HEK293 (cell line): ENCODE data around the gene CTSF.
A peak's percentile ranks its signal among the peaks of the same experiment; 100 is the strongest.
"Not testable (repeated sequence)": the region's sequence is repeated elsewhere in the genome, so short reads cannot be mapped to it uniquely, and the experiment has no call there.

Experiments used
- CTCF ChIA-PET: fragments of 350-600 bp; formaldehyde crosslinking; extraction: SDS; loops from one replicate; lab custom pipeline; 2021; ENCODE audit warnings: antibody characterized with exemption; lab: Yijun Ruan, JAX
- POLR2A ChIA-PET: fragments of 300-600 bp; formaldehyde crosslinking; extraction: SDS; loops from one replicate; lab custom pipeline; 2020; ENCODE audit warnings: antibody characterized with exemption, inconsistent platforms; lab: Yijun Ruan, JAX
- H3K27ac ChIP-seq: fragments of 200-500 bp; sonication (Bioruptor generic); 2 replicates; pipeline ENCODE4 v1.5.1; 2014; ENCODE audit warnings: low read depth, low read length, control low read depth, inconsistent platforms; ENCODE audit errors: extremely low read depth
- H3K36me3 ChIP-seq, 2 experiments: fragments of 200-500 bp in 1 of 2; sonication (Bioruptor generic) in 1 of 2; 1 replicate in 1 of 2; 2 replicates in 1 of 2; pipeline ENCODE4 v1.5.1; 2014 to 2017; ENCODE audit warnings: inconsistent platforms in 2 of 2, low read length in 2 of 2; ENCODE audit not compliant: control insufficient read depth in 2 of 2, insufficient read depth in 1 of 2
- H3K4me1 ChIP-seq: fragments of 200-500 bp; sonication (Bioruptor generic); 2 replicates; pipeline ENCODE4 v1.5.1; 2014; ENCODE audit warnings: mild to moderate bottlenecking, low read length, inconsistent platforms; ENCODE audit not compliant: control insufficient read depth, insufficient read depth
- H3K4me3 ChIP-seq: 2 replicates; pipeline ENCODE4 v1.5.1; 2011; ENCODE audit warnings: low read depth, mild to moderate bottlenecking, control low read depth, low read length, moderate library complexity
- H3K9me3 ChIP-seq: fragments of 200-500 bp; sonication (Bioruptor generic); 2 replicates; pipeline ENCODE4 v1.5.1; 2014; ENCODE audit warnings: low read depth, low read length, inconsistent platforms; ENCODE audit not compliant: control insufficient read depth, insufficient read depth
- BCL11B ChIP-seq: fragments of 450-650 bp; formaldehyde crosslinking; IDR thresholded peaks from 2 replicates; pipeline ENCODE4 v1.5.1; 2016; ENCODE audit warnings: low read depth, missing biosample characterization, missing genetic modification characterization
- HIC1 ChIP-seq: fragments of 450-650 bp; formaldehyde crosslinking; IDR thresholded peaks from 2 replicates; pipeline ENCODE4 v1.5.1; 2016; ENCODE audit warnings: missing biosample characterization, missing genetic modification characterization
- KLF1 ChIP-seq: fragments of 450-650 bp; formaldehyde crosslinking; IDR thresholded peaks from 2 replicates; pipeline ENCODE4 v1.5.1; 2016; ENCODE audit warnings: missing biosample characterization, missing genetic modification characterization
- KLF7 ChIP-seq: fragments of 450-650 bp; formaldehyde crosslinking; IDR thresholded peaks from 2 replicates; pipeline ENCODE4 v1.5.1; 2016; ENCODE audit warnings: missing biosample characterization, missing genetic modification characterization, borderline replicate concordance
- PBX3 ChIP-seq: sonication (generic); formaldehyde crosslinking; IDR thresholded peaks from 2 replicates; pipeline ENCODE4 v1.8.1; 2022; ENCODE audit warnings: mild to moderate bottlenecking, moderate library complexity, missing genetic modification reagents
- SCRT1 ChIP-seq: fragments of 450-650 bp; formaldehyde crosslinking; IDR thresholded peaks from 2 replicates; pipeline ENCODE4 v1.5.1; 2016; ENCODE audit warnings: missing biosample characterization, missing genetic modification characterization, borderline replicate concordance
- SCRT2 ChIP-seq: fragments of 450-650 bp; formaldehyde crosslinking; IDR thresholded peaks from 2 replicates; pipeline ENCODE4 v1.5.1; 2016; ENCODE audit warnings: missing biosample characterization, missing genetic modification characterization
- ZIC2 ChIP-seq: fragments of 450-650 bp; formaldehyde crosslinking; IDR thresholded peaks from 2 replicates; pipeline ENCODE4 v1.5.1; 2016; ENCODE audit warnings: missing biosample characterization, missing genetic modification characterization
- ZNF133 ChIP-seq: fragments of 450-650 bp; formaldehyde crosslinking; IDR thresholded peaks from 2 replicates; pipeline ENCODE4 v1.5.1; 2016; ENCODE audit warnings: missing biosample characterization, missing genetic modification characterization
- ZNF138 ChIP-seq: fragments of 450-650 bp; formaldehyde crosslinking; IDR thresholded peaks from 2 replicates; pipeline ENCODE4 v1.5.1; 2016; ENCODE audit warnings: missing biosample characterization, missing genetic modification characterization, borderline replicate concordance
- ZNF155 ChIP-seq: fragments of 450-650 bp; formaldehyde crosslinking; IDR thresholded peaks from 2 replicates; pipeline ENCODE4 v1.5.1; 2016; ENCODE audit warnings: missing biosample characterization, missing genetic modification characterization
- ZNF274 ChIP-seq, 2 experiments: fragments of 200-500 bp in 1 of 2; fragments of 450-650 bp in 1 of 2; sonication (Bioruptor generic) in 1 of 2; formaldehyde crosslinking in 1 of 2; IDR thresholded peaks; 2 replicates each; pipeline versions ENCODE4 v1.5.1 to v1.6.1; 2014 to 2016; ENCODE audit warnings: borderline replicate concordance in 1 of 2, inconsistent platforms in 1 of 2, low read length in 1 of 2, missing biosample characterization in 1 of 2, missing genetic modification characterization in 1 of 2
- ZNF292 ChIP-seq: fragments of 450-650 bp; formaldehyde crosslinking; IDR thresholded peaks from 2 replicates; pipeline ENCODE4 v1.5.1; 2016; ENCODE audit warnings: low read depth, missing biosample characterization, missing genetic modification characterization, borderline replicate concordance
- ZNF311 ChIP-seq: fragments of 450-650 bp; formaldehyde crosslinking; IDR thresholded peaks from 2 replicates; pipeline ENCODE4 v1.5.1; 2017; ENCODE audit warnings: missing biosample characterization, missing genetic modification characterization, borderline replicate concordance
- ZNF394 ChIP-seq: fragments of 450-650 bp; formaldehyde crosslinking; IDR thresholded peaks from 2 replicates; pipeline ENCODE4 v1.5.1; 2016; ENCODE audit warnings: missing biosample characterization, missing genetic modification characterization, mild to moderate bottlenecking, moderate library complexity, borderline replicate concordance
- ZNF473 ChIP-seq: fragments of 450-650 bp; formaldehyde crosslinking; IDR thresholded peaks from 2 replicates; pipeline ENCODE4 v1.5.1; 2017; ENCODE audit warnings: missing biosample characterization, missing genetic modification characterization
- ZNF558 ChIP-seq: fragments of 450-650 bp; formaldehyde crosslinking; IDR thresholded peaks from 2 replicates; pipeline ENCODE4 v1.5.1; 2016; ENCODE audit warnings: missing biosample characterization, missing genetic modification characterization
- ZNF658 ChIP-seq: fragments of 450-650 bp; formaldehyde crosslinking; IDR thresholded peaks from 2 replicates; pipeline ENCODE4; 2016; ENCODE audit warnings: missing biosample characterization, missing genetic modification characterization
- ZNF692 ChIP-seq: fragments of 450-650 bp; formaldehyde crosslinking; IDR thresholded peaks from 2 replicates; pipeline ENCODE4 v1.5.1; 2016; ENCODE audit warnings: missing biosample characterization, missing genetic modification characterization
- ZNF76 ChIP-seq: fragments of 450-650 bp; formaldehyde crosslinking; IDR thresholded peaks from 2 replicates; pipeline ENCODE4; 2016; ENCODE audit warnings: low read depth, missing biosample characterization, missing genetic modification characterization, borderline replicate concordance
- ZNF768 ChIP-seq: fragments of 450-650 bp; formaldehyde crosslinking; IDR thresholded peaks from 2 replicates; pipeline ENCODE4 v1.5.1; 2018; ENCODE audit warnings: missing biosample characterization, mild to moderate bottlenecking, missing genetic modification characterization

Gene CTSF

DNA sequence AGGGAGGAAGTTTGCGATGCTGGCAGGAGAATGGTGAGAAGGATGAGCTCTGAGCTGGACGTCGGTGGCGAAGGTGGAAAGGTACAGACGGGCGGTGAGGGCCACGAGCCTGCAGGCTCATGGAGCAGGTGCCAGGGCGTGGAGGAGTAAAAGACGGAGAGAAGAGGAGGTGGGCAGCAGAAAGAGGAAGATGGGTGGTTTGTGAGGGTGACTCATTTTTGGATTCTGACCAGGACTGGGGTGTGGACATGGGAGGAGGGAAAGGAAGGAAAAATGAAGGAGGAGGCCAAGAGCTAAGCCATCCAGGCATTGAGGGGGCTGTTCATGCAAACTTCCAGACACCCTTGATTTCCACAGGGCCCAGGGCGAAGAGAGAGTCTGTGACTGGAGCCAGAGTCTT, 26.0 kb downstream of the CTSF start (continued):
- no peak for TF ChIP-seq KLF7 (tag by site-specific recombination)
- TF ChIP-seq ZNF76 (tag by site-specific recombination) = no peak
- no peak for TF ChIP-seq ZNF133 (tag by site-specific recombination)
- no peak for TF ChIP-seq ZNF311 (tag by site-specific recombination)
- TF ChIP-seq, all 188 proteins: peak for 2

DNA sequence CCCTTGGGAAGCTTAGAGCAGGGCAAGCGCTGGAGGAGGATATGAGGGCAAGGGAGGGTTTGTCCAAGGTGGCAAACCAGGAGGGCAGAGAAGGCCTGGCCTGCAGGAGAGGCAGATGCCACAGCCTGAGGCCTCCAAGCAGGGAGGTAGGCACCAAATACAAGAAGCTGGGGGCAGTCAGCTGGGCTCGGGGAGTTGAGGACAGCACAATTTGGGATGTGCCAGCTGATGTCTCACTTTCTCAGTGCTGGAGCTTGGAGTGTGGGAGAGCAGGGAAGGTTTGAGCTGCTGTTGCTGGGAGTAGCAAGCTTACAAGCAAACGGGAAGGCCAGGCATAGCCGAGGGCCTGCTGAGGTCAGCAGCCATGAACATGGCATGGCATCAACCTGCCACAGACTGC, 26.5 kb downstream of the CTSF start:
- ChIA-PET POLR2A (interaction anchor here (0.6 kb wide), 1 partner anchor 304 kb away, joined by 3 read pairs; no protein-coding TSS in a partner anchor), CTCF (interaction anchor here (0.6 kb wide), 1 partner anchor 609 kb away, joined by 3 read pairs; no protein-coding TSS in a partner anchor)
- no peak for TF ChIP-seq BCL11B (tag by site-specific recombination)
- no peak overlapping the region for H3K4me3 ChIP-seq
- H3K4me1 ChIP-seq = no peaks in the 10 kb centered on the region
- H3K36me3 ChIP-seq = peaks cover 0 to 48% of the 10 kb centered on the region in 2 experiments; a peak in 2 of 3 replicates
- no peaks in the 10 kb centered on the region for H3K9me3 ChIP-seq
- H3K27ac ChIP-seq = no peak overlapping the region

GRCh38 chr11:66540598-66540997, 27.8 kb downstream of the CTSF start:
- H3K36me3 ChIP-seq = peaks cover 0 to 57% of the 10 kb centered on the region in 2 experiments; a peak in 2 of 3 replicates
- H3K9me3 ChIP-seq, POLR2A ChIA-PET, H3K4me1 ChIP-seq, H3K4me3 ChIP-seq, CTCF ChIA-PET, H3K27ac ChIP-seq: not testable (repeated sequence)
- TF ChIP-seq SCRT1 (peak; percentile 64; the same call in 1 of the 2 replicates), SCRT2 (peak; percentile 84)

DNA sequence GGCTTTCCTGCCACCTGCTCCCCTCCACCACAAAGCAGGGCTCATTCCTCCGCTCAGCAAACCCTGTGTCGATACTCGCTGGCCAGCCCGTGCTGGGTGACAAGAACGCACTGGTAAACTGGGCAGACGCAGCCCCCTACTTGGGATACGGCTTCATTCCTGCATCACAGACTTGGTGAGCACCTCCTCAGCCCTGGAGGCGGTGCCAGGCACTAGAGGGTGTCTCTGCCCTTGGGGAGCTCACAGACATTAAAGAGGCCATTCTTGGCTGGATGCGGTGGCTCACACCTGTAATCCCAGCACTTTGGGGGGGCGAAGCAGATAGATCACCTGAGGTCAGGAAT, 28.6 kb downstream of the CTSF start:
- TF ChIP-seq ZNF155 (no peak), KLF1 (tag by site-specific recombination) (no peak), PBX3 (CRISPR knock-in tag) (no peak), ZNF138 (tag by site-specific recombination) (no peak), ZNF768 (tag by site-specific recombination) (no peak), ZNF473 (tag by site-specific recombination) (no peak), ZNF658 (tag by site-specific recombination) (no peak), ZNF558 (tag by site-specific recombination) (no peak)
- POLR2A ChIA-PET = no interaction called here
- CTCF ChIA-PET = interaction anchor here (0.7 kb wide), 1 partner anchor 48 kb away, joined by 4 read pairs; no protein-coding TSS in a partner anchor
- H3K4me1 ChIP-seq = no peaks in the 10 kb centered on the region
- H3K36me3 ChIP-seq = peaks cover 0 to 57% of the 10 kb centered on the region in 2 experiments; a peak in 2 of 3 replicates
- no peak overlapping the region for H3K27ac ChIP-seq
- H3K4me3 ChIP-seq = no peak overlapping the region
- H3K9me3 ChIP-seq = no peaks in the 10 kb centered on the region

DNA sequence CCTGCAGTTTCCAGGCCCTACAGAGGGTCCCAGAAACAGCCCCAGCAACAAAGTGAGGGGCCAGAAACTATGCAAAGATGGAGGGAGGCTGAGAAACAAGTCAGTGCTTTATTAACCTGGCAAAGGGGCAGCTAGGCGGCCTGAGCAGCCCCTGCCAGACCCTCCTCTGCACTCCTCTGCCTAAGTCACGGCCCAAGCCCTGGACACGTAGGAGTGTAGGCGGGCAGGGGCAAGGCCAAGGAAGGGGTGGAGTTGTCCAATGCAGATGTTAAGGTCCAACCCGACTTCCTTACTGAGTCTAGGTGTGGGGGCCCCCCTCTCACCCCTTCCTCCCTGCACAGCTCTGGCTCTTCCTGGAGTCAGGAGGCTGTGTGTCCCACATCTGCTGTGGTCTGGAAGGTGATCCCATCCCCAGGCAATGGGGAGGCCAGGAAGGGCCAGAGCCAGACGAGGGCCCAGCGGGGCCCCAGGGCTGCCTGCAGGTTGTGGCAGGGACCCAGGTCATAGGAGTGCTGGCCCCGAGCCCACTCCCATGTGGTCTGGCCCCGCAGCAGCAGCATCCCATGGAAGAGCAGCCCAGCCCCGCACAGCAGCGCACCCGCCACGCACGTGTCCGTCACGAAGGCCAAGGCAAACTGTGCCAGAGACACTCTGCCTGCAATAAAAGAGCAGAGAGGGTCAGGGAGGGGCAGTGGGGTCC, 29.1 kb downstream of the CTSF start:
- Histone ChIP-seq H3K4me1 (no peaks in the 10 kb centered on the region), H3K4me3 (no peak overlapping the region), H3K9me3 (no peaks in the 10 kb centered on the region), H3K36me3 (peaks cover 0 to 57% of the 10 kb centered on the region in 2 experiments; a peak in 2 of 3 replicates), H3K27ac (no peak overlapping the region)
- POLR2A ChIA-PET = no interaction called here
- CTCF ChIA-PET = no interaction called here
- TF ChIP-seq ZIC2 (tag by site-specific recombination) (no peak; the same call in 1 of the 2 replicates), HIC1 (tag by site-specific recombination) (no peak), ZNF692 (tag by site-specific recombination) (no peak), ZNF394 (tag by site-specific recombination) (no peak), ZNF292 (tag by site-specific recombination) (no peak), ZNF274 (IDR thresholded peaks at IDR 0.05; ENCODE audit: low read length) (no peak), ZNF274 (tag by site-specific recombination; IDR thresholded peaks at IDR 0.05; ENCODE audit: borderline replicate concordance) (no peak), KLF7 (tag by site-specific recombination) (no peak)
